ENCODE results near the gene ANAPC1.
"Not testable (repeated sequence)": the region's sequence is repeated elsewhere in the genome, so short reads cannot be mapped to it uniquely, and the experiment has no call there.

DNA sequence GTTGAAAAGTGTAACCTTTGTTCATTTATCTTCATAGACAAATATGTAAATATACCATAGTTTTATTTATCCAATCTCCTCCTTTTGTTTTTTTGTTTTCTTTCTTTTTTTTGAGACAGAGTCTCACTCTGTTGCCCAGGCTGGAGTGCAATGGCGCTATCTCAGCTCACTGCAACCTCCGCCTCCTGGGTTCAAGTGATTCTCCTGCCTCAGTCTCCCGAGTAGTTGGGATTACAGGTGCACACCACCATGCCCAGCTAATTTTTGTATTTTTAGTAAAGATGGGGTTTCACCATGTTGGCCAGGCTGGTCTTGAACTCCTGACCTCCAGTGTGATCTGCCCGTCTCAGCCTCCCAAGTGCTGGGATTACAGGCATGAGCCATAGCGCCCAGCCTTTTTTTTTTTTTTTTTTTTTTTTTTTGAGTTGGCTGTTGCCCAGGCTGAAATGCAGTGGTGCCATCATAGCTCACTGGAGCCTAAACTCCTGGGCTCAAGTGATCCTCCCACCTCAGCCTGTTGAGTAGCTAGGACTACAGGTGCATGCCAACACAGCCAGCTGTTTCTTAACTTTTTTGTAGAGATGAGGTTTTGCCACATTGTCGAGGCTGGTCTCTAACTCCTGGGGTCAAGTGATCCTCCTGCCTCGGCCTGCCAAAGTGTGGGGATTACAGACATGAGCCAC lies 27.4 kb upstream of the ANAPC1 start:
- TF ChIP-seq, protein P1, sequence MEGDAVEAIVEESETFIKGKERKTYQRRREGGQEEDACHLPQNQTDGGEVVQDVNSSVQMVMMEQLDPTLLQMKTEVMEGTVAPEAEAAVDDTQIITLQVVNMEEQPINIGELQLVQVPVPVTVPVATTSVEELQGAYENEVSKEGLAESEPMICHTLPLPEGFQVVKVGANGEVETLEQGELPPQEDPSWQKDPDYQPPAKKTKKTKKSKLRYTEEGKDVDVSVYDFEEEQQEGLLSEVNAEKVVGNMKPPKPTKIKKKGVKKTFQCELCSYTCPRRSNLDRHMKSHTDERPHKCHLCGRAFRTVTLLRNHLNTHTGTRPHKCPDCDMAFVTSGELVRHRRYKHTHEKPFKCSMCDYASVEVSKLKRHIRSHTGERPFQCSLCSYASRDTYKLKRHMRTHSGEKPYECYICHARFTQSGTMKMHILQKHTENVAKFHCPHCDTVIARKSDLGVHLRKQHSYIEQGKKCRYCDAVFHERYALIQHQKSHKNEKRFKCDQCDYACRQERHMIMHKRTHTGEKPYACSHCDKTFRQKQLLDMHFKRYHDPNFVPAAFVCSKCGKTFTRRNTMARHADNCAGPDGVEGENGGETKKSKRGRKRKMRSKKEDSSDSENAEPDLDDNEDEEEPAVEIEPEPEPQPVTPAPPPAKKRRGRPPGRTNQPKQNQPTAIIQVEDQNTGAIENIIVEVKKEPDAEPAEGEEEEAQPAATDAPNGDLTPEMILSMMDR (IDR thresholded peaks at IDR 0.05 in 8 of 11, conservative IDR thresholded peaks at IDR 0.05 in 3 of 11): not testable (repeated sequence)
- TF ChIP-seq POLR2A (IDR thresholded peaks at IDR 0.05): not testable (repeated sequence)

All from spleen (tissue), 7 donors.